ENCODE data around the gene FAM118B. TPM values are rescaled to one million over a fixed set of nuclear protein-coding genes. Genes with fewer than 3 reads are reported as not detected.
"Not testable (repeated sequence)": the region's sequence is repeated elsewhere in the genome, so short reads cannot be mapped to it uniquely, and the experiment has no call there.

Gene FAM118B
- total RNA-seq, 3 donors from 2014 or later (not counting 1 experiment from before 2014, with no cell fraction given) = 5.4 to 9.7 (median 7.8) TPM

DNA sequence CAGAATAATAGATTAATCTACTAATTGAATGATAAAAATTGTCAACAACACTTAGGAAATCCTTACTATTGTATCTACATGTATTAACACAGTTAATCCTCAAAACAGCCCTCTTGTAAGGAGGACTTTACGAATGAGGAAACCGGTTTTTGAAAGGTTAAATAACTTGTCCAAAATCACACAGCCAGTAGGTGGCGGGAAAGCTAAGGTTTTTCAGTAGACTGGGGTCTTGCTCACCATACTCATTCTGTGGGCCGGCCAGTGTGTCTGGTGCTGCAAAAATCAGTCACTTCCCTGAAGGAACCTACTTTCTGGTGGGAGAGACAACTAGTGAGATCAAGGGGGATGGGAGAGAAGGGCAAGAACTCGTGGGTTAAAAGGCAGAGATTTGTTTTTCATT is 96.1 kb downstream of the FAM118B start:
- Histone ChIP-seq H3K4me3 (ENCODE audit: low read length) (no peak overlapping the region), H3K9me3 (ENCODE audit: control insufficient read depth, insufficient read depth, low read length) (no peaks in the 10 kb centered on the region), H3K36me3 (ENCODE audit: control insufficient read depth, insufficient read depth, low read length) (peaks cover 14% of the 10 kb centered on the region), H3K27me3 (ENCODE audit: control insufficient read depth, insufficient read depth, low read length) (no peaks in the 10 kb centered on the region), H3K4me1 (ENCODE audit: control insufficient read depth, insufficient read depth, low read length) (peaks cover 52% of the 10 kb centered on the region), H3K27ac (ENCODE audit: low read length) (no peak overlapping the region)
- Mint-ChIP-seq H3K4me1 (peaks cover 54 to 59% of the 10 kb centered on the region in 2 donors), H3K4me3 (peak overlapping the region; percentile 45), H3K36me3 (peaks cover 6% of the 10 kb centered on the region), H3K27me3 (ENCODE audit: low read depth in 2 of 2) (no peaks in the 10 kb centered on the region), H3K27ac (peak overlapping the region in 1 of 2 donors; percentile 35), H3K9me3 (no peaks in the 10 kb centered on the region)
- DNase-seq = peak in 1 of 2 donors; percentile 36
- TF ChIP-seq, protein P1, sequence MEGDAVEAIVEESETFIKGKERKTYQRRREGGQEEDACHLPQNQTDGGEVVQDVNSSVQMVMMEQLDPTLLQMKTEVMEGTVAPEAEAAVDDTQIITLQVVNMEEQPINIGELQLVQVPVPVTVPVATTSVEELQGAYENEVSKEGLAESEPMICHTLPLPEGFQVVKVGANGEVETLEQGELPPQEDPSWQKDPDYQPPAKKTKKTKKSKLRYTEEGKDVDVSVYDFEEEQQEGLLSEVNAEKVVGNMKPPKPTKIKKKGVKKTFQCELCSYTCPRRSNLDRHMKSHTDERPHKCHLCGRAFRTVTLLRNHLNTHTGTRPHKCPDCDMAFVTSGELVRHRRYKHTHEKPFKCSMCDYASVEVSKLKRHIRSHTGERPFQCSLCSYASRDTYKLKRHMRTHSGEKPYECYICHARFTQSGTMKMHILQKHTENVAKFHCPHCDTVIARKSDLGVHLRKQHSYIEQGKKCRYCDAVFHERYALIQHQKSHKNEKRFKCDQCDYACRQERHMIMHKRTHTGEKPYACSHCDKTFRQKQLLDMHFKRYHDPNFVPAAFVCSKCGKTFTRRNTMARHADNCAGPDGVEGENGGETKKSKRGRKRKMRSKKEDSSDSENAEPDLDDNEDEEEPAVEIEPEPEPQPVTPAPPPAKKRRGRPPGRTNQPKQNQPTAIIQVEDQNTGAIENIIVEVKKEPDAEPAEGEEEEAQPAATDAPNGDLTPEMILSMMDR (IDR thresholded peaks at IDR 0.05) = peak; percentile 34
- intact Hi-C loops (cut with micrococcal nuclease) = no loop called here
- WGBS (ENCODE audit: insufficient coverage) = 46% methylated on average over 4 of the region's 5 CpGs
- ATAC-seq = no peak

DNA sequence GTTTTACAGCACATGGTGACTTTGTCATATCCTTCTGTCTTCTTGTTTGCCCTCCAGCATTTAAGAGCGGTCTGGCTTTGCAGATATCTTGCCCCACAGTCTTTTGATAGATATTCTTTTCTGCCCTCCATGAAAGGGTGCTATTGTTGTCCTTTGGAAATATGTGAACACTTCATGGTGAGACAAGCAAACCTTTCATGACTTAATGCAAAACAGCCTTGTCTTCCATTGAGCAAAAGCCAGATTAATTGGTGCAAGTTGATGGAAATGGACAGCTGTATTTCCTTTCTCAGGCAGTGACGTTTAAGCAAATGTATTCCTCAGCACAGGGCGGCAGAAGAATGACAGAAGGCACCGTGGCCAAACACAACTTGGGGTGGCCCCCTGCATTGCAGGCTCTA is 96.7 kb downstream of the FAM118B start:
- TF ChIP-seq, protein P1 (IDR thresholded peaks at IDR 0.05) = no peak
- no peak overlapping the region for H3K4me3 ChIP-seq (ENCODE audit: low read length)
- peaks cover 16% of the 10 kb centered on the region for H3K36me3 ChIP-seq (ENCODE audit: control insufficient read depth, insufficient read depth, low read length)
- H3K27me3 ChIP-seq (ENCODE audit: control insufficient read depth, insufficient read depth, low read length) = no peaks in the 10 kb centered on the region
- H3K9me3 Mint-ChIP-seq = no peaks in the 10 kb centered on the region
- H3K9me3 ChIP-seq (ENCODE audit: control insufficient read depth, insufficient read depth, low read length) = no peaks in the 10 kb centered on the region
- DNase-seq (no peak), ATAC-seq (no peak)
- intact Hi-C loops (cut with micrococcal nuclease) = no loop called here
- H3K4me1 ChIP-seq (ENCODE audit: control insufficient read depth, insufficient read depth, low read length) = peaks cover 52% of the 10 kb centered on the region
- peak overlapping the region in 1 of 2 donors; percentile 35 for H3K27ac Mint-ChIP-seq
- no peak overlapping the region for H3K27ac ChIP-seq (ENCODE audit: low read length)
- H3K4me3 Mint-ChIP-seq = no peak overlapping the region
- WGBS (ENCODE audit: insufficient coverage) = 99% methylated on average over 4 of the region's 4 CpGs
- H3K27me3 Mint-ChIP-seq (ENCODE audit: low read depth in 2 of 2) = no peaks in the 10 kb centered on the region
- peaks cover 59 to 61% of the 10 kb centered on the region in 2 donors for H3K4me1 Mint-ChIP-seq
- peaks cover 6% of the 10 kb centered on the region for H3K36me3 Mint-ChIP-seq

DNA sequence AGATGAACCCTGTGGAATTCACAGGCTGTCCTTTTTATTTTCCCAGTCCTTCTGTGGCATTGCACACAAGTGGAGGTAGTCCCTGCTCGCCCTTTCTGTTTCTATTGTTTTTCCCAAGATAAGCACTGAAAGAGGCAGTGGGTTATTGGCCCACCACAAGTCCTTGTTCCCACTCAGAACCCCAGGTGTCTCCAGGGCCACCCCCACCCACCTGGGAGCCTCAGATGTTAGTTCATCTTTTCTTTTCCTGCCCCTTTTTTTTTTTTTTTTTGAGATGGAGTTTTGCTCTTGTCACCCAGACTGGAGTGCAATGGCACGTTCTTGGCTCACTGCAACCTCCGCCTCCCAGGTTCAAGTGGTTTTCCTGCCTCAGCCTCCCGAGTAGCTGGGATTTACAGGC is 97.2 kb downstream of the FAM118B start:
- H3K36me3 Mint-ChIP-seq = not testable (repeated sequence)
- peaks cover 59 to 60% of the 10 kb centered on the region in 2 donors for H3K4me1 Mint-ChIP-seq
- peaks cover 47% of the 10 kb centered on the region for H3K4me1 ChIP-seq (ENCODE audit: control insufficient read depth, insufficient read depth, low read length)

DNA sequence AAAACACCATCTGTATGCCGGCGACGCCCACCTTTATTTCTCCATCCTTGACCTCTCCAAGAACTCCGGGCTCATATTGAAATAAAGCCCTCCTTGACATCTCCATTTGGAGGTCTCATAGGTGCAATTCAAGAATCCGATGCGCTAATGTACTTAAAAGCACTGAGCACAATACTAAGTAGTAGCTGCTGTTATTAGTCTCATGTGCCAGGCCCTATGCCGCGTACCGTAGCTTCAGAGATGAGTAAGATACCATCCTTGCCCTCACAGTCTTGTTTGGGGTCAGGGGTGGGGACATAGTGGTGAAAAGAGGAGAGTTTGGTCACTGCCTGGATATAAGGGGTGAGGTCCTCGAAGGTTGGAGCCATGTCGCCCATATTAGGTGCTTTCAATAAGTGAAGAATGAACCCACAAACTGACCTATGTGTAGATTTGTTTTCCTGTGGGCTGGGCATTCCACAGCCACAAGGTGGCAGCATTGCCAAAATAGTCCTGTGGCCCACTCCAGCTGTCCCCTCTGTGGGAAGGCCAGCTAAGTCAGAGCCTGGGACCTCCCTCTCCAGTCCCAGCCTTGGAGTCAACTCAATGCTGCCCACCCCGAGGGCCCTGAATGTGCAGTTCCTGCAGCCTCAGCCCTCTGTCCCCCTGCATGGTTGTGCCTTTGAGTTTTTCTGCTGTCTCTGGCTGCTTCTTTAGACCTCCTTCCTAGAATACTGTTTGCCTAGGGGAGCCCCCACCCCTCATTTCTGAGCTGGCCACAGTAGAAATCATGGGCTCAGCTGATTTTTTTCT is 98.8 kb downstream of the FAM118B start:
- ATAC-seq = peak; percentile 71 to 78 (median 75)
- TF ChIP-seq, protein P1 (IDR thresholded peaks at IDR 0.05) = peak; percentile 94
- Mint-ChIP-seq H3K4me1 (peaks cover 53 to 54% of the 10 kb centered on the region in 2 donors), H3K4me3 (peak overlapping the region; percentile 79), H3K27me3 (ENCODE audit: low read depth in 2 of 2) (no peaks in the 10 kb centered on the region), H3K36me3 (peaks cover 6% of the 10 kb centered on the region), H3K27ac (peak overlapping the region; percentile 92 to 93), H3K9me3 (no peaks in the 10 kb centered on the region)
- no peaks in the 10 kb centered on the region for H3K27me3 ChIP-seq (ENCODE audit: control insufficient read depth, insufficient read depth, low read length)
- intact Hi-C loops (cut with micrococcal nuclease) = loop anchor here (1.0 to 2.0 kb wide), 6 partner anchors 42 to 170 kb away; partner anchors contain the start of genes FOXRED1 and SRPRA
- WGBS (ENCODE audit: insufficient coverage) = 72% methylated on average over 12 of the region's 12 CpGs
- peaks cover 16% of the 10 kb centered on the region for H3K36me3 ChIP-seq (ENCODE audit: control insufficient read depth, insufficient read depth, low read length)
- H3K27ac ChIP-seq (ENCODE audit: low read length) = peak overlapping the region; percentile 7
- H3K4me3 ChIP-seq (ENCODE audit: low read length) = no peak overlapping the region
- DNase-seq = peak; percentile 67 to 75
- peaks cover 36% of the 10 kb centered on the region for H3K4me1 ChIP-seq (ENCODE audit: control insufficient read depth, insufficient read depth, low read length)
- no peaks in the 10 kb centered on the region for H3K9me3 ChIP-seq (ENCODE audit: control insufficient read depth, insufficient read depth, low read length)

More for the DNA sequence above, 97.2 kb downstream of the FAM118B start:
- peaks cover 16% of the 10 kb centered on the region for H3K36me3 ChIP-seq (ENCODE audit: control insufficient read depth, insufficient read depth, low read length)
- H3K27ac ChIP-seq (ENCODE audit: low read length); H3K27me3 Mint-ChIP-seq (ENCODE audit: low read depth in 2 of 2); intact Hi-C loops (cut with micrococcal nuclease); H3K27me3 ChIP-seq (ENCODE audit: control insufficient read depth, insufficient read depth, low read length); H3K9me3 Mint-ChIP-seq; H3K4me3 ChIP-seq (ENCODE audit: low read length); DNase-seq; H3K9me3 ChIP-seq (ENCODE audit: control insufficient read depth, insufficient read depth, low read length); ATAC-seq; H3K27ac Mint-ChIP-seq; H3K4me3 Mint-ChIP-seq: not testable (repeated sequence)
- WGBS (ENCODE audit: insufficient coverage) = 93% methylated on average over 4 of the region's 4 CpGs

Data from natural killer cell (primary cell).